ENCODE results near the gene SLC4A8.

- TF ChIP-seq CTCF (IDR thresholded peaks at IDR 0.05) (peak; percentile 33 to 78 (median 68)), POLR2A (IDR thresholded peaks at IDR 0.05) (no peak)
These were observed 3.3 kb upstream of the SLC4A8 start for GRCh38 chr12:51421266-51421884.

All from adrenal gland (tissue), 5 donors.